ENCODE measurements around the gene DDX28.
A peak's percentile ranks its signal among the peaks of the same experiment; 100 is the strongest.
"Not testable (repeated sequence)": the region's sequence is repeated elsewhere in the genome, so short reads cannot be mapped to it uniquely, and the experiment has no call there.

DDX28 gene

GRCh38 chr16:68037841-68038597 lies 15.0 kb upstream of the DDX28 start:
- DNase-seq (ENCODE audit: low spot score), result peak; percentile 60

GRCh38 chr16:68035227-68035626 lies 12.2 kb upstream of the DDX28 start:
- DNase-seq (ENCODE audit: low spot score), result no peak

GRCh38 chr16:68033101-68033500 lies 10.1 kb upstream of the DDX28 start:
- DNase-seq (ENCODE audit: low spot score), result no peak

- no peak for DNase-seq (ENCODE audit: low spot score)
These were observed 8.9 kb upstream of the DDX28 start for GRCh38 chr16:68031951-68032350.

GRCh38 chr16:68030108-68030507 lies 7.1 kb upstream of the DDX28 start:
- not testable (repeated sequence) for DNase-seq (ENCODE audit: low spot score)

- DNase-seq (ENCODE audit: low spot score), result no peak
These were observed 6.0 kb upstream of the DDX28 start for GRCh38 chr16:68028996-68029395.

GRCh38 chr16:68022278-68022727 lies 729 bp downstream of the DDX28 start:
- no peak for DNase-seq (ENCODE audit: low spot score)

GRCh38 chr16:68021490-68021889 lies 1.5 kb downstream of the DDX28 start:
- no peak for DNase-seq (ENCODE audit: low spot score)

- DNase-seq (ENCODE audit: low spot score), result no peak
These were observed 3.8 kb downstream of the DDX28 start for GRCh38 chr16:68019167-68019680.

GRCh38 chr16:68015681-68016080 lies 7.4 kb downstream of the DDX28 start, which contains the start of gene DPEP2NB:
Gene DPEP2NB, minus strand, starts transcription at chr16:68015911. Its CDS starts 141 bp downstream, at chr16:68015770.
- no peak for DNase-seq (ENCODE audit: low spot score)

- DNase-seq (ENCODE audit: low spot score), result no peak
These were observed 9.6 kb downstream of the DDX28 start for GRCh38 chr16:68013440-68013839.

GRCh38 chr16:68009872-68010271 lies 13.2 kb downstream of the DDX28 start:
- not testable (repeated sequence) for DNase-seq (ENCODE audit: low spot score)

GRCh38 chr16:68009157-68009735 lies 13.8 kb downstream of the DDX28 start:
- no peak for DNase-seq (ENCODE audit: low spot score)

- peak; percentile 76 for DNase-seq (ENCODE audit: low spot score)
These were observed 17.2 kb downstream of the DDX28 start for GRCh38 chr16:68005786-68006286.

- DNase-seq (ENCODE audit: low spot score), result no peak
These were observed 17.8 kb downstream of the DDX28 start for GRCh38 chr16:68005211-68005610.

GRCh38 chr16:68003031-68003430 lies 20.0 kb downstream of the DDX28 start:
- no peak for DNase-seq (ENCODE audit: low spot score)

- no peak for DNase-seq (ENCODE audit: low spot score)
These were observed 22.6 kb downstream of the DDX28 start for GRCh38 chr16:68000450-68000849.

- peak; percentile 37 for DNase-seq (ENCODE audit: low spot score)
These were observed 23.0 kb downstream of the DDX28 start for GRCh38 chr16:67999985-68000384.

GRCh38 chr16:67998779-67999688 lies 24.0 kb downstream of the DDX28 start, which contains the start of gene DPEP2:
Gene DPEP2, minus strand, starts transcription at chr16:67999484. Its CDS starts 6,272 bp downstream, at chr16:67993212.
- DNase-seq (ENCODE audit: low spot score), result not testable (repeated sequence)

GRCh38 chr16:67998231-67998778 lies 24.7 kb downstream of the DDX28 start:
- not testable (repeated sequence) for DNase-seq (ENCODE audit: low spot score)

- DNase-seq (ENCODE audit: low spot score), result no peak
These were observed 26.4 kb downstream of the DDX28 start for GRCh38 chr16:67996666-67997065.

GRCh38 chr16:67995423-67995822 lies 27.6 kb downstream of the DDX28 start:
- no peak for DNase-seq (ENCODE audit: low spot score)
